Measurements from ENCODE around the gene CLCA4. TPM values are rescaled to one million over a fixed set of nuclear protein-coding genes. Genes with fewer than 3 reads are reported as not detected.

The CLCA4 gene
- total RNA-seq, 2 experiments from 2014 or later = not detected

- H3K27ac Mint-ChIP-seq = no peak overlapping the region
- no peak for DNase-seq
- no peaks in the 10 kb centered on the region for H3K4me1 Mint-ChIP-seq
- no peaks in the 10 kb centered on the region for H3K9me3 Mint-ChIP-seq
- no peak overlapping the region for H3K4me3 Mint-ChIP-seq
- ChIA-PET POLR2A (no interaction called here), CTCF (interaction anchor here (1.3 kb wide), 1 partner anchor 23 kb away, joined by 3 read pairs; no protein-coding TSS in a partner anchor)
- H3K27me3 Mint-ChIP-seq = peaks cover 2% of the 10 kb centered on the region
- H3K36me3 Mint-ChIP-seq (ENCODE audit: low read depth) = no peaks in the 10 kb centered on the region
These were observed 4.2 kb upstream of the CLCA4 start for GRCh38 chr1:86542631-86543030.

GRCh38 chr1:86548839-86549238, 2.0 kb downstream of the CLCA4 start:
- Mint-ChIP-seq H3K4me3 (no peak overlapping the region), H3K27ac (no peak overlapping the region), H3K36me3 (ENCODE audit: low read depth) (no peaks in the 10 kb centered on the region), H3K27me3 (no peaks in the 10 kb centered on the region), H3K4me1 (no peaks in the 10 kb centered on the region), H3K9me3 (no peaks in the 10 kb centered on the region)
- ChIA-PET POLR2A (no interaction called here), CTCF (no interaction called here)
- DNase-seq = no peak

GRCh38 chr1:86551305-86551704, 4.4 kb downstream of the CLCA4 start:
- no peaks in the 10 kb centered on the region for H3K27me3 Mint-ChIP-seq
- H3K4me1 Mint-ChIP-seq = no peaks in the 10 kb centered on the region
- H3K36me3 Mint-ChIP-seq (ENCODE audit: low read depth) = no peaks in the 10 kb centered on the region
- H3K27ac Mint-ChIP-seq = no peak overlapping the region
- no peaks in the 10 kb centered on the region for H3K9me3 Mint-ChIP-seq
- no peak for DNase-seq
- ChIA-PET CTCF (no interaction called here), POLR2A (no interaction called here)
- no peak overlapping the region for H3K4me3 Mint-ChIP-seq

GRCh38 chr1:86552376-86552775, 5.5 kb downstream of the CLCA4 start:
- no peak for DNase-seq
- ChIA-PET POLR2A (no interaction called here), CTCF (no interaction called here)
- Mint-ChIP-seq H3K27me3 (peaks cover 1% of the 10 kb centered on the region), H3K4me1 (no peaks in the 10 kb centered on the region), H3K9me3 (peaks cover under 1% of the 10 kb centered on the region), H3K4me3 (no peak overlapping the region), H3K36me3 (ENCODE audit: low read depth) (no peaks in the 10 kb centered on the region), H3K27ac (no peak overlapping the region)

- Mint-ChIP-seq H3K27me3 (peaks cover 7% of the 10 kb centered on the region), H3K4me1 (no peaks in the 10 kb centered on the region), H3K27ac (no peak overlapping the region), H3K4me3 (no peak overlapping the region), H3K36me3 (ENCODE audit: low read depth) (no peaks in the 10 kb centered on the region), H3K9me3 (peaks cover 19% of the 10 kb centered on the region)
- ChIA-PET POLR2A (no interaction called here), CTCF (no interaction called here)
- no peak for DNase-seq
These were observed 10.9 kb downstream of the CLCA4 start for GRCh38 chr1:86557739-86558138.

- Mint-ChIP-seq H3K9me3 (peaks cover 6% of the 10 kb centered on the region), H3K4me1 (no peaks in the 10 kb centered on the region), H3K27me3 (peaks cover 7% of the 10 kb centered on the region), H3K27ac (no peak overlapping the region), H3K36me3 (ENCODE audit: low read depth) (no peaks in the 10 kb centered on the region), H3K4me3 (no peak overlapping the region)
- CTCF ChIA-PET = no interaction called here
- DNase-seq = no peak
- POLR2A ChIA-PET = no interaction called here
These were observed 17.0 kb downstream of the CLCA4 start for GRCh38 chr1:86563849-86564248.

- Mint-ChIP-seq H3K36me3 (ENCODE audit: low read depth) (no peaks in the 10 kb centered on the region), H3K4me1 (no peaks in the 10 kb centered on the region), H3K9me3 (no peaks in the 10 kb centered on the region), H3K27me3 (peaks cover 9% of the 10 kb centered on the region), H3K4me3 (no peak overlapping the region), H3K27ac (no peak overlapping the region)
- ChIA-PET CTCF (no interaction called here), POLR2A (no interaction called here)
- no peak for DNase-seq
These were observed 20.5 kb downstream of the CLCA4 start for GRCh38 chr1:86567341-86567740.

- no peak overlapping the region for H3K4me3 Mint-ChIP-seq
- POLR2A ChIA-PET = no interaction called here
- H3K9me3 Mint-ChIP-seq = no peaks in the 10 kb centered on the region
- H3K4me1 Mint-ChIP-seq = no peaks in the 10 kb centered on the region
- no peak overlapping the region for H3K27ac Mint-ChIP-seq
- H3K36me3 Mint-ChIP-seq (ENCODE audit: low read depth) = no peaks in the 10 kb centered on the region
- peaks cover 9% of the 10 kb centered on the region for H3K27me3 Mint-ChIP-seq
- no peak for DNase-seq
- CTCF ChIA-PET = no interaction called here
These were observed 21.0 kb downstream of the CLCA4 start for GRCh38 chr1:86567878-86568277.

- Mint-ChIP-seq H3K4me3 (no peak overlapping the region), H3K27ac (no peak overlapping the region), H3K9me3 (no peaks in the 10 kb centered on the region), H3K36me3 (ENCODE audit: low read depth) (no peaks in the 10 kb centered on the region), H3K27me3 (peaks cover 14% of the 10 kb centered on the region), H3K4me1 (no peaks in the 10 kb centered on the region)
- no peak for DNase-seq
- ChIA-PET POLR2A (no interaction called here), CTCF (no interaction called here)
These were observed 27.0 kb downstream of the CLCA4 start for GRCh38 chr1:86573763-86574484.

GRCh38 chr1:86581231-86581630, 34.4 kb downstream of the CLCA4 start:
- H3K4me3 Mint-ChIP-seq = no peak overlapping the region
- H3K27me3 Mint-ChIP-seq = peaks cover 3% of the 10 kb centered on the region
- no peaks in the 10 kb centered on the region for H3K36me3 Mint-ChIP-seq (ENCODE audit: low read depth)
- H3K4me1 Mint-ChIP-seq = no peaks in the 10 kb centered on the region
- H3K27ac Mint-ChIP-seq = no peak overlapping the region
- POLR2A ChIA-PET = no interaction called here
- CTCF ChIA-PET = no interaction called here
- no peak for DNase-seq
- H3K9me3 Mint-ChIP-seq = no peaks in the 10 kb centered on the region

- CTCF ChIA-PET = no interaction called here
- H3K4me3 Mint-ChIP-seq = no peak overlapping the region
- no peak for DNase-seq
- POLR2A ChIA-PET = no interaction called here
- no peaks in the 10 kb centered on the region for H3K4me1 Mint-ChIP-seq
- no peak overlapping the region for H3K27ac Mint-ChIP-seq
- H3K36me3 Mint-ChIP-seq (ENCODE audit: low read depth) = no peaks in the 10 kb centered on the region
- H3K27me3 Mint-ChIP-seq = peaks cover 3% of the 10 kb centered on the region
- H3K9me3 Mint-ChIP-seq = no peaks in the 10 kb centered on the region
These were observed 35.3 kb downstream of the CLCA4 start for GRCh38 chr1:86582161-86582560.

- H3K36me3 Mint-ChIP-seq (ENCODE audit: low read depth) = no peaks in the 10 kb centered on the region
- POLR2A ChIA-PET = no interaction called here
These were observed 36.2 kb downstream of the CLCA4 start for GRCh38 chr1:86583032-86583431.

GRCh38 chr1:86583593-86583992, 36.7 kb downstream of the CLCA4 start:
- H3K27me3 Mint-ChIP-seq = no peaks in the 10 kb centered on the region
- H3K36me3 Mint-ChIP-seq (ENCODE audit: low read depth) = no peaks in the 10 kb centered on the region
- ChIA-PET CTCF (no interaction called here), POLR2A (no interaction called here)
- H3K4me1 Mint-ChIP-seq = no peaks in the 10 kb centered on the region
- no peak overlapping the region for H3K27ac Mint-ChIP-seq
- no peaks in the 10 kb centered on the region for H3K9me3 Mint-ChIP-seq
- no peak overlapping the region for H3K4me3 Mint-ChIP-seq
- DNase-seq = no peak

More at GRCh38 chr1:86583032-86583431, 36.2 kb downstream of the CLCA4 start:
- DNase-seq = no peak
- H3K27ac Mint-ChIP-seq = no peak overlapping the region
- no peak overlapping the region for H3K4me3 Mint-ChIP-seq
- CTCF ChIA-PET = no interaction called here
- H3K4me1 Mint-ChIP-seq = no peaks in the 10 kb centered on the region
- H3K9me3 Mint-ChIP-seq = no peaks in the 10 kb centered on the region
- H3K27me3 Mint-ChIP-seq = peaks cover 3% of the 10 kb centered on the region

GRCh38 chr1:86594284-86594770, 47.4 kb downstream of the CLCA4 start:
- DNase-seq = no peak
- Mint-ChIP-seq H3K27ac (no peak overlapping the region), H3K4me3 (no peak overlapping the region), H3K9me3 (peaks cover 5% of the 10 kb centered on the region), H3K4me1 (no peaks in the 10 kb centered on the region), H3K27me3 (no peaks in the 10 kb centered on the region), H3K36me3 (ENCODE audit: low read depth) (no peaks in the 10 kb centered on the region)
- ChIA-PET POLR2A (no interaction called here), CTCF (no interaction called here)
